OCI-M2 (cell line): ENCODE results near the gene KLF3.

Experiments
- DNase-seq: peaks from one replicate; lab custom pipeline; 2025; ENCODE audit not compliant: unreplicated experiment; lab: John Stamatoyannopoulos, UW

The KLF3 gene

DNA sequence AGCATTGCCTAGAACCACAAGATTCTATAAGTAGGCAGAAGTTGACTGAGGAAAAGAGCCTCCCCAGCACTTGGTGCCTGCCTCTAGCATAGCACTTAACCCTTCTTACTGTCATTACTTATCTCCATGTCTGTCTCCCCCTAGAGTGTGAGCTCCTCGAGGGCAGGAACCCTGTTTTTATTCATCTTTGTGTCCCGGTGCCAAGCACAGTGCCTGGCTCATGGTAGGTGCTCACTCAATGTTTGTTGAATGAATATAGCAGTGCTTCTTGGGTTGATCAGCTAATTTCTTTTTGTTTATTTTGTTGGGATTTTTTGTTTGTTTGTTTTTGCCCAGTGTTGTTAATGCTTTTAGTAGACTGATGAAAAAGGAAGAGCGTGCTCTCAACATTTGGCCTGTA, 30.3 kb downstream of the KLF3 start:
- DNase-seq, result no peak

- DNase-seq, result no peak
Observed at GRCh38 chr4:38695809-38696208, 31.8 kb downstream of the KLF3 start.

DNA sequence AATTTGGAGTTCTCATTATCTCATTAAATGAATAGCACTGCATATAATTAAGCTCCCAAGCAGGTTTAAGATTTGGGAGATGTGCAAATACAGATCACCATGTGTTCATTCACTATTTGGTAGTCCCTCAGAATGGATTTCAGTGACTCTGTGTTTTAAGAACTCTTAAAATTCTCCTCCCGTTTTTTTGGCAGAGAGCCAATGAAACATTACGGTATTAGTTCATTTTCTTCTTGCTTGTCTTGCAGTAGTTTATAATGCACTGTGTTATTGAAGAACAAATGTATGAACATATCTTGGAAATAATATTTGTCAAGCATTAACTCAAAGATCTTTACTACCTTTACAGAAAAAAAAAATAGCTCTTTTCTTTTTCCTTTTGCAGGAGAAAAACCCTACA, 32.7 kb downstream of the KLF3 start:
- no peak for DNase-seq

GRCh38 chr4:38698176-38698575, 34.2 kb downstream of the KLF3 start:
- DNase-seq, result no peak

- DNase-seq, result no peak
Observed at GRCh38 chr4:38699112-38699511, 35.1 kb downstream of the KLF3 start.

DNA sequence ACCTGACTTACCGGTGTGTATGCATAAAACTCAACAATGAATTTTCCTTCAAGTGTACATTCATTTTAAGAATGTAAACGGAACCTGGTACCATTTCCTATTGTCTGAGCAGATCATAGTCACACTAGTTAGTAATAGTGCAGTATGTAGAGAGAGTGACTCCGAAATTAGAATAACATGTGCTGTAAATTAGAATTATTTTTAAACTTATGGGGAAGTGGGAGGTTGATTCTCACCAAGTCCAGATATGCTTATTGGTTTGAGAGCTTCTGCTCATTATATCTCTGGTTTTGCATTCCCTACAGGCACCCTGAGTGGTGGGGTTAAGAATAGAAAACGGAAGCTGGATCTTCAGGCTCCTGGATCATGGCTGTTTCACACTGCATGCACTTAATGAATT, 39.6 kb downstream of the KLF3 start:
- no peak for DNase-seq

- no peak for DNase-seq
Observed at GRCh38 chr4:38704622-38705154, 40.7 kb downstream of the KLF3 start.

- DNase-seq, result no peak
Observed at GRCh38 chr4:38706301-38706700, 42.3 kb downstream of the KLF3 start.

- DNase-seq, result no peak
Observed at GRCh38 chr4:38710053-38710452, 46.1 kb downstream of the KLF3 start.

DNA sequence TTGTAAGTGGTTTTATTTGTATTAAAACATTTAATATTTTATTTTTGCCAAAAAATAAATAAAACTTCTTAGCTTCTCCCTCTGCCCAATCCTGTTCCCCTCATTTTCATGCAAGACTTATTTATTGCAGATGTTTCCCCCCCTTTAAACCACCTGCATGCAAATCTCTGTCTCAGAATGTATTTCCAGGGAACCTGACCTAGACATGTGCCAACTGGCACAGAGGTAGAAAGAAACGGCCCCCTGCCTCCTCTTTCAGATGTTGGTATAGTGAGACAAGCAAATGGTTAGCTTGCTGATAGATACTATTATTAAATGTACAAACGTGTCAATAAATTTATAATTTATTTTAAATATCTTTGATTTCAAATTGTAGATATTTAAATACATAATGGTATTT, 47.1 kb downstream of the KLF3 start:
- no peak for DNase-seq

DNA sequence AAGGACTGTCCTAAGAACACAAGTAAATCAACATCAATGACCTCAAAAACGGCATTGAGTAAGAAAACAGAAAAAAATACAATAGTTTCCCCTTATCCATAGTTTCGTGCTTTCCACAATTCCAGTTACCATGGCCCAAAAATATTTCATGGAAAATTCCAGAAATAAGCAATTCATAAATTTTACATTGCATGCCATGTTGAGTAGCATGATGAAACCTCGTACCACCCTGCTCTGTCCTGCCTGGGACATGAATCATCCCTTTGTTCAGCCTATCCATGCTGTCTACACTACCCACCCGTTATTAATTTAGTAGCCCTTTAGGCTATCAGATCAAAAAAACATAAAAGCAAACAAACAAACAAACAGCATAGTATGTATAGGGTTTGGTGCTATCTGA, 51.1 kb downstream of the KLF3 start:
- no peak for DNase-seq

DNA sequence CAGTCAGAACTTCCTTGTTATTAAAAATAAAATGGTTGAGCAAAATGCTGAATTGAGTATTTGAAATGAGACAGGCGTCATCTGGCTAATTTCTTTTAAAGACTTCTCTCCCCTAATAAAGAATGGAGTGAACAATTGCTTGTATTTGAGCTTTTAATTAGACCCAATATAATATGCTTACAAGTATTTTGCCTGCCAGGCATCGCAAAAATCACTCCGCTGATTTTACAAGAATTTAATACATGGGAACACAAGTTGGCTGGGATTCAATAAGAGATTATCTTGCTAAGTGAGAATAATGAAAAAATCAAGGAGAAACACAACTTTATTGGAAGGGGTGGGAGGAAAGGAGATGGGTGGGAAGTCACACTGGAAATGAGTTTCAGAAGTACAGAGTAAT, 52.3 kb downstream of the KLF3 start:
- no peak for DNase-seq

- no peak for DNase-seq
Observed at GRCh38 chr4:38717604-38718003, 53.6 kb downstream of the KLF3 start.

DNA sequence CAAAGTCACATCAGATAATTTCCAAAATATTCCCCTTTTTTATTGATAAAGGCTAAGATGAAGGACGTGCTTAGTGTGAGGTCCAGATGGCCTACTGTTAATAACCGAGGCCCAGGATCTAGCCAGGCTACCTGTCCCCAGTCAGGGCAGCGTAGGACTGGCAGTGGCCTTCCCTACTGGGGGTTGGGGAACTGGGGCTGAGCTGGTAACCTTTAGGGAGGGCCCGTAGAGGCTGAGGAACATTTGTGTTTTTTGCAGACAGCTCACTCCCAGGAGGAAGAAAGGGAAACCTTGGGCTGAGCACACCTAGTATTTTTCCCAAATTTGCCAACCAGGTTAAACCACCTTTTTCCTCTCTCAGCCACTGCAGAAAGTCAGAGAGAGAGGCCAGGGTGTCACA, 59.1 kb downstream of the KLF3 start:
- no peak for DNase-seq

DNA sequence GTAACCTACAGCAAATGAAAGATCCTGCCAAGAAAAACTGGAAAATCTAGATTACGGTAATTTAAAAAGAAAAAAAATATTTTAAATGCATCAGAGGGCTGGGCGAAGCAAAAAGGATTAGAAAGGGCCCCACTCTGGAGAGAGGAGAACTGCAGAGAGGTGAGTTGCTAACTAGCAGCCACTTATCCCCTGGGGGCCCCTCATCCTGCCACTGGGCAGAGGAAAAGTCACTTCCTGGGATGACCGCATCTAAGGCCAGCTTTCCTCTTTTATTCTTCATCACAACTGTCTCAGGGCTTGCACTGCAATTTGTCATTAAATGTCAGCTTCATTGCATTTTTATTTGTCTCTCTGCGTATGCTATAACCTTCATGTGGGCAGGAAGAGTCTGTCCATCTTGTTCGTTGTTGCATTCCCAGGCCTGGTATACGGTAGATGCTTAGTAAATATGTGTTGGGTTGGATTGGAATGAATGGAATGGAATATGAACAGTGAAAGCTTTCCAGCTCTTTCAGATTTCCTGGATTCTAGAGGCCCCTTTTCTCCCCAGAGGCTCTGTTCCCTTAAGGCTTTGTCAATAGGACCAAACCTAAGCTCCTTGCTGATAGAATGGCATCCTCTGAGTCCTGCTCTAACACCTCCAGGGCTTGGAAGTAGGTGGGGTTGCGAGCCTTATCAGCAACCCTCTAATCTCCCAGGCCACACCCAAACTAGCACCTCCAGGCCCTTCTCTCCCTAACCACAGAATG, 59.9 kb downstream of the KLF3 start:
- no peak for DNase-seq

DNA sequence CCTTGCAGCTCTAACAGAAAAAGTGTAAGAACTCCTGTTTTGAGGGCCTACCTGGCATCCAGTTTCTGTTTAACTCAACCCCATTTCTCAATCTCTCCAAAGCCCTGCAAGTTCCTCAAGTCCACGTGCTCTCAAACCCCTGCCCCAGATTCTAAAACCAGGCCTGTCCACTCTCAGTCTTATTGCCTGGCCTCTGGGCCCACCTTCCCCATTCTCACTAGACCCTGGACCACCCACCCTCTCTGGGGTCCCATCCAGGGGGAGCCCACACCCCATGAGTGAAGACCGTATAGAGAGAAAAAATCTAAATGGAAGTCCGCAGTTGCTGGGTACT, 60.4 kb downstream of the KLF3 start:
- DNase-seq, result no peak

GRCh38 chr4:38728631-38729141, 64.7 kb downstream of the KLF3 start:
- DNase-seq, result no peak

DNA sequence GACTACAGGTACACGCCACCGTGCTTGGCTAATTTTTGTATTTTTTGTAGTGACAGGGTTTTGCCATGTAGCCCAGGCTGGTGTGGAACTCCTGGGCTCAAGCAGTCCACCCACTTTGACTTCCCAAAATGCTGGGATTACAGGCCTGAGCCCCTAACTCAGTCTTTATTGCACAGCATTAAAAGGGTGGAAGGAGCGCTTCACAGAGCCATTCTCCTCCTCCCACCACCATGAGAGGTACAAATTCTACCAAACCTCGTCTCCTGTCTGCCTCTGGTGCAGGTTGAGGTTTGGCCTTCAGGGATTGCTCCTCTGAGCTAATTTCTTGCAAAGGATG, 66.5 kb downstream of the KLF3 start:
- no peak for DNase-seq

DNA sequence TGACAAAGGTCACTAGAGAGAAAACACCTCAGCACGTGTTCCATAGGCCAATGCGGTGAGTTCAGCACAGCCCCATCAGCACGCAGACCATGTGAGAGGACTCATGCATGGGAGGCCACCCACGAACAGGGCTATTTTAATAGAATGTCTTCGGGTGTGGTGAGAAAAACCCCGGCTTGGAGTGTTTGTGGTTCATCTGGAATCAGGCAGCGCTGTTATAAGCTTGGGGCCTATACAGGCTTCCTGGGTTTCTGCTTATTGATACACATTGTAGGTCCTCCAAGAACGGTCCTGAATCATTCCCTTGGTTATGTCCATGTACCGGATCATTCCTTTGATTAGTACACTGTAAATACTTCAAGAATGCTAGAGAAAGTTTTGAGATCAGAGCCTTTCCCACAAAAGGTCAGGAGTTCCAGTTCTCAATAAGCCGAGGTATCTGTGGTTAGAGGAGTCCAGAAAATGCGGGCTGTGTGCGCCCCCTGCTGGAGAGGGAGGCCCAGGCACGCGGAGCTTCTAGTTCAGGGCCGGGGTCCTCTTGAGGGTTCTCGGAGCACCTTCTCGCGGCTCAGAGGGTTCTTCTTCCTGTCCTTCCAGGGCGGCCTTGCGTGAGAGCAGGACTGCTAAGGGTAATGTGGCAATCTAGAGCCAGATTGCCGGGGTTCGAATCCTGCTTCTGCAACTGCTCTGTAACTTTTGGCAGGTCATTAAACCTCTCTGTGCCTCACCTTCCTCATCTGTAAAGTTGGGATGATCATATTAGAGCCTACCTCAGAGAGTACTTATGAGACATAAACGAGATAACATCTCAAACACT, 67.0 kb downstream of the KLF3 start:
- DNase-seq, result peak; percentile 80

GRCh38 chr4:38733663-38734062, 69.7 kb downstream of the KLF3 start:
- no peak for DNase-seq

GRCh38 chr4:38734446-38734845, 70.4 kb downstream of the KLF3 start:
- no peak for DNase-seq

DNA sequence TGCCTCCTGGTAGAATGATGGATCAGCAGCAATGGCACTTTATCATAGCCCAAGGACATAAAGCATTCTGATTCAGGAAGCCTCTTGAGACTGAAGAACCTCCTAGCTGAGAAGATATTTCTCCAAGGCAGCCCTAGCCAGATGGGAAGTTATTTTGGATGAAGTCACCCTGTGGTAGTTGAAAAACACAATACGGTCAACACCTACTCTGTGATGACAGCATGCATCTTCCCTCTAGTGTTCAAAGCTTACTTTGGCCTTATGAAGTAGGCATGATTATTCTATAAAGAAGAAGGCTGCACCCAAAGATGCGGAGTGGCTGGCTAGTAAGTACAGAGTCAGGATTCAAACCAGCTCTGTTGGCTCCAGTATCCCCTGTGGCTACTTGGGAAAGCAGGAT, 70.9 kb downstream of the KLF3 start:
- no peak for DNase-seq
